ENCODE measurements around the gene MAP2K1. TPM values are rescaled to one million over a fixed set of nuclear protein-coding genes. Genes with fewer than 3 reads are reported as not detected.

The MAP2K1 gene
- total and polyA plus RNA-seq, 4 donors, result 14.3 to 30.2 (median 24.4) TPM

DNA sequence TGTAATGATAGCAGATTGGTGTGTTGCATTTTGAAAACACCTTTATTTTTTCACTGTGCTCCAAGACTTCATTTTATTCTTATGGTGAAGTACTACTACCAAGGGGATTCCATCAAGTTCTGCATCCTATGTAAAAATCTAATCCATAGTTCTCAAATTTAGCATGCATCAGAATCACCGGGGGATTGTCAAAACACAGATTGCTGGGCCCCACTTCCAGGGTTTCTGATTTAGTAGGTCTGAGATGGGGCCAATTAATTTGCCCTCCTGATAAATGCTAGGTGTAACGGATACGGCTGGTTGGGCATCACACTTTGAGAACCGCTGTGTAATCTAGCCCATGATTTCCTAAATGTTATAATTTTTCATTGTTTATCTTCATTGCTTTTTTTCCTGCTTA lies 119.1 kb downstream of the MAP2K1 start (continued):
- TF ChIP-seq, protein P1, sequence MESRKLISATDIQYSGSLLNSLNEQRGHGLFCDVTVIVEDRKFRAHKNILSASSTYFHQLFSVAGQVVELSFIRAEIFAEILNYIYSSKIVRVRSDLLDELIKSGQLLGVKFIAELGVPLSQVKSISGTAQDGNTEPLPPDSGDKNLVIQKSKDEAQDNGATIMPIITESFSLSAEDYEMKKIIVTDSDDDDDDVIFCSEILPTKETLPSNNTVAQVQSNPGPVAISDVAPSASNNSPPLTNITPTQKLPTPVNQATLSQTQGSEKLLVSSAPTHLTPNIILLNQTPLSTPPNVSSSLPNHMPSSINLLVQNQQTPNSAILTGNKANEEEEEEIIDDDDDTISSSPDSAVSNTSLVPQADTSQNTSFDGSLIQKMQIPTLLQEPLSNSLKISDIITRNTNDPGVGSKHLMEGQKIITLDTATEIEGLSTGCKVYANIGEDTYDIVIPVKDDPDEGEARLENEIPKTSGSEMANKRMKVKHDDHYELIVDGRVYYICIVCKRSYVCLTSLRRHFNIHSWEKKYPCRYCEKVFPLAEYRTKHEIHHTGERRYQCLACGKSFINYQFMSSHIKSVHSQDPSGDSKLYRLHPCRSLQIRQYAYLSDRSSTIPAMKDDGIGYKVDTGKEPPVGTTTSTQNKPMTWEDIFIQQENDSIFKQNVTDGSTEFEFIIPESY (IDR thresholded peaks at IDR 0.05), result no peak
- TF ChIP-seq FOXA2 (IDR thresholded peaks at IDR 0.05) (no peak), RXRA (IDR thresholded peaks at IDR 0.05) (no peak), HNF4A (conservative IDR thresholded peaks at IDR 0.05) (no peak), TAF1 (conservative IDR thresholded peaks at IDR 0.05) (no peak)

DNA sequence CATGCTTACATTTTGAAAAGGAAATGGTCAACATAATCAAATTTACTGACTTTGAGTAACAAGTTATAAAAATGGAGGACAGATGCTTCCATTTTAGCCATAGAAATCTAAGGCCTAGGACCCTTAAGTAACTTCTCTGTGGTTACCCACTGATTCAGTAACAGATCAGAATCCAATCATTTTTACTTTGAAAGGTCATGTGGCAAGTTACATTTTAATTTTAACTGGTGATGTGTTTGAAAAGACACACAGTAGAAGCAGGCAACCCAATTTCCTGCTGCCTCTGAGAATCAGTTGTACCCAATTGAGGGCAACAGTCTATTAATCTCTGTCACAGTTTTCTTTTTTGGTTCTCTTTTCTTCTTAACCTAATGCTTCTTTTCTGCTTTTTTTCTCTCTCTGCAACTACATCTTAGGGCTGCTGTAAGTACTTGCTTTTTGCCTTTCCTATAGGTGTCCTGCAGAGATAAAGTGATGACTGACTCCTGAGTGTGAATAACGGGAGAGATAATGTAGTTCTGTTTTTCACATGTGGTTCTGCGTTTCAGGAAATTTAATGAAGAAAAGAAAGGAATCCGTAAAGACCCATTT lies 121.7 kb downstream of the MAP2K1 start:
- 95% methylated on average over 3 of the region's 3 CpGs for WGBS
- H3K9me3 ChIP-seq (ENCODE audit: control insufficient read depth in 4 of 4, low read length in 3 of 4), result no peaks in the 10 kb centered on the region
- H3K27ac ChIP-seq (ENCODE audit: low read depth in 1 of 2, low read length in 2 of 2), result no peak overlapping the region
- no peak overlapping the region for H3K9ac ChIP-seq (ENCODE audit: low read depth in 1 of 2, low read length in 2 of 2)
- TF ChIP-seq, protein P1 (IDR thresholded peaks at IDR 0.05), result no peak
- TF ChIP-seq SP1 (IDR thresholded peaks at IDR 0.05) (no peak), EGR1 (IDR thresholded peaks at IDR 0.05; ENCODE audit: low read depth in 2 of 2) (no peak)
- TF ChIP-seq, protein P2, sequence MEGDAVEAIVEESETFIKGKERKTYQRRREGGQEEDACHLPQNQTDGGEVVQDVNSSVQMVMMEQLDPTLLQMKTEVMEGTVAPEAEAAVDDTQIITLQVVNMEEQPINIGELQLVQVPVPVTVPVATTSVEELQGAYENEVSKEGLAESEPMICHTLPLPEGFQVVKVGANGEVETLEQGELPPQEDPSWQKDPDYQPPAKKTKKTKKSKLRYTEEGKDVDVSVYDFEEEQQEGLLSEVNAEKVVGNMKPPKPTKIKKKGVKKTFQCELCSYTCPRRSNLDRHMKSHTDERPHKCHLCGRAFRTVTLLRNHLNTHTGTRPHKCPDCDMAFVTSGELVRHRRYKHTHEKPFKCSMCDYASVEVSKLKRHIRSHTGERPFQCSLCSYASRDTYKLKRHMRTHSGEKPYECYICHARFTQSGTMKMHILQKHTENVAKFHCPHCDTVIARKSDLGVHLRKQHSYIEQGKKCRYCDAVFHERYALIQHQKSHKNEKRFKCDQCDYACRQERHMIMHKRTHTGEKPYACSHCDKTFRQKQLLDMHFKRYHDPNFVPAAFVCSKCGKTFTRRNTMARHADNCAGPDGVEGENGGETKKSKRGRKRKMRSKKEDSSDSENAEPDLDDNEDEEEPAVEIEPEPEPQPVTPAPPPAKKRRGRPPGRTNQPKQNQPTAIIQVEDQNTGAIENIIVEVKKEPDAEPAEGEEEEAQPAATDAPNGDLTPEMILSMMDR (IDR thresholded peaks at IDR 0.05; ENCODE audit: low read depth, low read length, missing input control), result no peak
- no peaks in the 10 kb centered on the region for H3K36me3 ChIP-seq (ENCODE audit: control insufficient read depth in 4 of 4, insufficient read depth in 3 of 4, low read depth in 1 of 4, low read length in 3 of 4)
- peaks cover 0 to 15% (median 11%) of the 10 kb centered on the region in 4 donors for H3K4me1 ChIP-seq (ENCODE audit: control insufficient read depth in 4 of 4, insufficient read depth in 4 of 4, low read length in 3 of 4)
- H3K4me3 ChIP-seq (ENCODE audit: low read depth in 1 of 3, low read length in 3 of 3), result no peak overlapping the region
- no peak for DNase-seq (ENCODE audit: low spot score)
- no peaks in the 10 kb centered on the region for H3K27me3 ChIP-seq (ENCODE audit: control insufficient read depth in 4 of 4, insufficient read depth in 4 of 4, low read length in 3 of 4)

DNA sequence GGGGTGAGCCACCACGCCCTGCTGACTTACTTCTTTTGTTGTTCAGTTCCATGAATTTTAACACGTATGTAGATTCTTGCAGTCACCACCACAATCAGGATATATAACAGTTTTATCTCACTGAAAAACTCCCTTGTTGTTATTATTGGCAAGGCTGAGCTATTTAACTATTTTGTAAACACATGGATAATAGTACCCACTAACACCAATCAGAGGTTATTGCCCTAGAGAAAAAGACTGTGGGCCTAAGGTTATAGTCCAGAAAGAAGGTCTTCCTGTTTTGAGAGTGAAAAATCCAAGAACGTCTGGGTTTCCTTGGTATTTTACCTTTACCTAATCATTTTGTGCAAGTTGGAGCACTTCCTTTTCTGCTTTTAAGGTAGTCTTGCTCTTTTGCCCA lies 127.9 kb downstream of the MAP2K1 start:
- H3K4me1 ChIP-seq (ENCODE audit: control insufficient read depth in 4 of 4, insufficient read depth in 4 of 4, low read length in 3 of 4), result no peaks in the 10 kb centered on the region
- no peak overlapping the region for H3K9ac ChIP-seq (ENCODE audit: low read depth in 1 of 2, low read length in 2 of 2)
- no peak for DNase-seq (ENCODE audit: low spot score)
- no peaks in the 10 kb centered on the region for H3K27me3 ChIP-seq (ENCODE audit: control insufficient read depth in 4 of 4, insufficient read depth in 4 of 4, low read length in 3 of 4)
- no peak overlapping the region for H3K27ac ChIP-seq (ENCODE audit: low read depth in 1 of 2, low read length in 2 of 2)
- whole genome bisulfite sequencing, result 85% methylated on average over 3 of the region's 3 CpGs
- TF ChIP-seq NR2F2 (IDR thresholded peaks at IDR 0.05) (no peak), RXRA (IDR thresholded peaks at IDR 0.05) (no peak), FOXA1 (IDR thresholded peaks at IDR 0.05) (no peak), YY1 (IDR thresholded peaks at IDR 0.05) (no peak), RAD21 (IDR thresholded peaks at IDR 0.05) (no peak), EGR1 (IDR thresholded peaks at IDR 0.05; ENCODE audit: low read depth in 2 of 2) (no peak)
- TF ChIP-seq, protein P3, sequence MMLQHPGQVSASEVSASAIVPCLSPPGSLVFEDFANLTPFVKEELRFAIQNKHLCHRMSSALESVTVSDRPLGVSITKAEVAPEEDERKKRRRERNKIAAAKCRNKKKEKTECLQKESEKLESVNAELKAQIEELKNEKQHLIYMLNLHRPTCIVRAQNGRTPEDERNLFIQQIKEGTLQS (IDR thresholded peaks at IDR 0.05), result no peak
- TF ChIP-seq, protein P1 (IDR thresholded peaks at IDR 0.05), result no peak
- TF ChIP-seq, protein P2 (IDR thresholded peaks at IDR 0.05; ENCODE audit: low read depth, low read length, missing input control), result no peak
- no peak overlapping the region for H3K4me3 ChIP-seq (ENCODE audit: low read depth in 1 of 3, low read length in 3 of 3)
- no peaks in the 10 kb centered on the region for H3K9me3 ChIP-seq (ENCODE audit: control insufficient read depth in 4 of 4, low read length in 3 of 4)
- H3K36me3 ChIP-seq (ENCODE audit: control insufficient read depth in 4 of 4, insufficient read depth in 3 of 4, low read depth in 1 of 4, low read length in 3 of 4), result peaks cover 0 to 3% (median under 1%) of the 10 kb centered on the region in 4 donors

Data from liver (tissue), 9 donors.